ENCODE measurements around the gene LZTR1.

- TF ChIP-seq CTCF (conservative IDR thresholded peaks at IDR 0.05; ENCODE audit: low read depth, low read length) (no peak), MXI1 (IDR thresholded peaks at IDR 0.05; ENCODE audit: borderline replicate concordance, low read depth, low read length) (no peak), USF2 (IDR thresholded peaks at IDR 0.05; ENCODE audit: low read depth, low read length) (no peak), POLR2A (IDR thresholded peaks at IDR 0.05; ENCODE audit: low read depth, low read length) (no peak), MAFK (IDR thresholded peaks at IDR 0.05; ENCODE audit: low read depth, low read length) (no peak), CHD1 (IDR thresholded peaks at IDR 0.05; ENCODE audit: low read depth, low read length) (no peak)
These were observed 14.8 kb downstream of the LZTR1 start for GRCh38 chr22:20996598-20997535.
